H54 (cell line): ENCODE results near the gene FRYL.

ENCODE experiments used
- DNase-seq: peaks from one replicate; pipeline ENCODE4 v3.0.0; 2011; ENCODE audit warnings: low spot score, mixed read lengths; ENCODE audit not compliant: insufficient read length
- FAIRE-seq: peaks from 3 replicates; lab custom pipeline; 2011; peaks lifted over from hg19 to GRCh38; lab: Jason Lieb, UNC
- POLR2A ChIP-seq: IDR thresholded peaks from 2 replicates; pipeline ENCODE4 v1.6.1; 2011; ENCODE audit warnings: low read depth, mild to moderate bottlenecking, low read length

FRYL gene

DNA sequence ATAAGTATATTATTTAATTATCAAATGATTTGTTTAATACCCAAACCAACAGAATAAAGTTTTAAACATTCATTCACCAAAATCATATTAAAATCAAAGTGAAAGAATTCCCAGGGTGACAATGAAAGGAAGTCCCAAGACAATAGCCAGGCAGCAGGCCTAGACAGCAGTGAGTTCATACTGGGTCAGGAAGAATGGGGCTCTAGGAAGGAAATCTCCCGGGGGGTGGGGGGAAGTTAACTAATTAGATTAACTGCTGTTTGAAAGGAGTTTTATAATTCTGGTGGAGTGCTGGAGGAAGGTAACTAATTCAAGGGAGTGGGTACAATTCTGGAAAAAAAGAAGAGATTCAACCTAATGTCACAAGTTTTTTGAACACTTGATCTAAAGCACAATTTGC lies 185.9 kb downstream of the FRYL start:
- FAIRE-seq: no peak
- TF ChIP-seq POLR2A: no peak

GRCh38 chr4:48591372-48591771 lies 188.7 kb downstream of the FRYL start:
- DNase-seq (no peak), FAIRE-seq (no peak)
- no peak for TF ChIP-seq POLR2A

More for the DNA sequence above, 185.9 kb downstream of the FRYL start:
- DNase-seq: no peak

DNA sequence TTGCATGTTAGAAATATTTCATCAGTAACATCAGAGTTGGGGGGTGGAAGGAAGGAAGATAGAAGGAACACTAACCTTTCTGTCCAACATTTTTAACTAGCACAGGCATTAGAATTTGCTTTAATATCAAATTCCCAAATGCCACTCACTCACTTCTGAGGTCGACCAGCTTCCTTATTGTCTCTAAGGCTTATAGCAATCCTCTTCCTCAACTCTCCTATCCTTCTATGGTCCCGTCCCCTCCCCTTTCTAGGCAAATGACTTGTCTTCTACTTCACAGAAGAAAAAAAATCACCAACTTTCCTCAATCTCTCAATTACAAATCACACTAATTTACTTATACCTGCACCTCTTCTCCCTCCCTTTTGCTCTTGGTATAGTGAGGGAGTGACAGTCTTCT lies 189.2 kb downstream of the FRYL start:
- DNase-seq (no peak), FAIRE-seq (no peak)
- TF ChIP-seq POLR2A: no peak

GRCh38 chr4:48589098-48589445 lies 191.0 kb downstream of the FRYL start:
- no peak for TF ChIP-seq POLR2A
- DNase-seq (no peak), FAIRE-seq (no peak)

- DNase-seq (no peak), FAIRE-seq (no peak)
- no peak for TF ChIP-seq POLR2A
Observed at GRCh38 chr4:48588230-48589097, 191.6 kb downstream of the FRYL start.

DNA sequence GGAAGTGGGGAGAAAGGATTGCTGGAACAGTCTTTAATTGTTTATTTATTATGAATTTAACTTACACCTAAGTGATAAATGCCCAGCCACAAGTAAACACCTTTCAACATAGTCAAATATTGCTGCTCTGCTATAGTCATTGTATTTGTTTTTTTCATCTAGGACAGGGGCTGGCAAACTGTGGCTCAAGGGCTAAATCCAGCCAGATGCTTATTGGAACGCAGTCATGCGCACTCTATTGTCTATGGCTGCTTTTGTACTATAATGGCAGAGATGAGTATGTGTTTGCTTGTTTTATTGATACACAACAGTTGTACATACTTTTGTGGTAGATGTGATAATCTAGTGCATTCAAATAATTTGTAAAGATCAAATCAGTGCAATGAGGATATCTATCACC lies 194.7 kb downstream of the FRYL start:
- no peak for TF ChIP-seq POLR2A
- FAIRE-seq (no peak), DNase-seq (no peak)

GRCh38 chr4:48578132-48578968 lies 201.7 kb downstream of the FRYL start:
- peak; percentile 50 for FAIRE-seq
- no peak for DNase-seq
- no peak for TF ChIP-seq POLR2A

- no peak for FAIRE-seq
- no peak for DNase-seq
- TF ChIP-seq POLR2A: no peak
Observed at GRCh38 chr4:48575964-48576363, 204.1 kb downstream of the FRYL start.

- TF ChIP-seq POLR2A: no peak
- DNase-seq: no peak
- FAIRE-seq: no peak
Observed at GRCh38 chr4:48571471-48571870, 208.6 kb downstream of the FRYL start.

DNA sequence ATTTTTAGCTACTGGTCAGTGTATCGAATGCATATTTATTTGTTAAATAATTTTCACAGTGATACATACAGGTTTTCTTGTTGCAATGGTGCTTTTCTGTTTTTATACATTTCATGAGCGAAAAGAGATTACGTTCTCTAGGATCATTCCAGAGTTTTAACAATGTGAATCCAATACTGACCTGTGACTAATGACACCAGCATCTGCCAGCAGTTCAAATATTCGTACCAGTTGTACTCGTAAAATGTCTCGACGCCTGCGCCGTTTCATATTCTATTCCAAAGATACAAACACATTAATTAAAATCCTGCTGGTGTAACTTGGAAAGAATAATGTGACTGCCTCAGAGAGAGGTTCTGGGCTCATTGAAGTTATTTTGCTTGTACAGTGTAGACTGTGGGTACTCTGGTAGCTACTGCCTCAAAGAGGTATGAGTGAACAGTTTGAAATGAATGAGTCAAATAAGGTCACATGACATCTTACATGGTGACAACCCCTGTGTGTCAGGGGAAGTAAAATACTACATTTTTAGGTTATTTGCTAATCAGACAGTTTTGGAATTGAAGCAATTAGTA lies 209.3 kb downstream of the FRYL start:
- peak; percentile 45 for FAIRE-seq
- DNase-seq: peak; percentile 4
- TF ChIP-seq POLR2A: no peak

DNA sequence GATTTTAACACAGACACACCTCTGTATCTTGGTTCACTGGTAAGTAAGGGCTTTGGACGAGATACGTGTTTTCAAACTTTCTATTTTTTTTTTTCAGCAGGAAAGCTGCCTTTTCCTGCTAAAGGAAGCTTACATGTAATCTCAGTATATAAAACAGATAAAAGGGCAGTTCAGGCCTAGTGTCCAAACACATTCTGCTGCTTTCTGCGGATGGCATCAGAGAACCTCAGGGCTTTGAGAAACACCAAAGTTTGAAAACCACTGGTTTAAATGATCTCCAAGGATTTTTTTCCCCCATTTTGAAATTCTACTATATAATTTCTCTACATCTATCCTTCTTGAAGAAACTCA lies 214.1 kb downstream of the FRYL start:
- no peak for TF ChIP-seq POLR2A
- DNase-seq: no peak
- FAIRE-seq: no peak

- FAIRE-seq (no peak), DNase-seq (no peak)
- TF ChIP-seq POLR2A: no peak
Observed at GRCh38 chr4:48565362-48566033, 214.6 kb downstream of the FRYL start.

DNA sequence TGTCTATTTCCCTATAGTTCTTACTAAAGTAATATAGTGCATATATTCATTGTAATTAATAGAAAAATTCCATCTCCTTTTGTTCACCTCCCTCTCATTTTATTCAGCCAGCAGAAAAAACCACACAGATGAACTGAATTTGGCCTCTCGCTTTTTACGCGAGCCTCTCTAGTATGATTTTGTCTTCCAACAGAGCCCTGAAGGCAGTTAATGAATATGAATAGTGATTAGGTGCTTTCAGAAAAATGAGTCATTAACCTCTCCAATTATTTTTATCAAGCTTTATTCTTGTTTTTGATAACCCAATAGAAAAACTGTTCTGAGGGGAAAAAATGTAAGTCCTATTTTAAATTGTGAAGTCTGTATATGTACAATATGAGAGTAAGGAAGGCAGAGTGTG lies 215.9 kb downstream of the FRYL start:
- FAIRE-seq (no peak), DNase-seq (no peak)
- no peak for TF ChIP-seq POLR2A

GRCh38 chr4:48558819-48559218 lies 221.3 kb downstream of the FRYL start:
- FAIRE-seq (no peak), DNase-seq (no peak)
- TF ChIP-seq POLR2A: no peak
